Brain microvascular endothelial cell (primary cell): ENCODE results near the gene KCNQ2.

Source experiments
- DNase-seq: peaks from one replicate; pipeline ENCODE4 v3.0.0-alpha.2; 2020
- H3K27ac ChIP-seq: fragments of 250-450 bp; sonication (Bioruptor Pico); 2 replicates; pipeline ENCODE4 v1.5.1; 2020; ENCODE audit warnings: mild to moderate bottlenecking, moderate library complexity
- H3K27me3 ChIP-seq: fragments of 250-450 bp; sonication (Bioruptor Pico); replicated peaks from 2 replicates; pipeline ENCODE4 v1.5.1; 2020; ENCODE audit warnings: mild to moderate bottlenecking
- H3K36me3 ChIP-seq: fragments of 250-450 bp; sonication (Bioruptor Pico); replicated peaks from 2 replicates; pipeline ENCODE4 v1.5.1; 2020; ENCODE audit warnings: mild to moderate bottlenecking
- H3K4me3 ChIP-seq: 2 replicates; pipeline ENCODE4 v1.5.1; 2011; ENCODE audit warnings: low read depth, mild to moderate bottlenecking, control low read depth, low read length, moderate library complexity
- CTCF ChIP-seq: IDR thresholded peaks from 2 replicates; pipeline ENCODE4 v1.5.1; 2011; ENCODE audit warnings: low read depth, mild to moderate bottlenecking, moderate library complexity, low read length, control low read depth, inconsistent platforms; ENCODE audit errors: missing control alignments
- in situ Hi-C: cut with HindIII; loops from 2 replicates; pipeline ENCODE4 v1.10.0; 2017; ENCODE audit warnings: low sequenced_read_pairs, low pct_ligation_motif_present

The KCNQ2 gene

GRCh38 chr20:63404129-63405085 is 68.0 kb downstream of the KCNQ2 start:
- H3K4me3 ChIP-seq, result no peak overlapping the region
- no peak for TF ChIP-seq CTCF
- no peaks in the 10 kb centered on the region for H3K27me3 ChIP-seq
- H3K27ac ChIP-seq, result no peak overlapping the region
- H3K36me3 ChIP-seq, result no peaks in the 10 kb centered on the region
- no peak for DNase-seq
- in situ Hi-C loops, result no loop called here

- Histone ChIP-seq H3K36me3 (no peaks in the 10 kb centered on the region), H3K27ac (no peak overlapping the region), H3K4me3 (no peak overlapping the region), H3K27me3 (no peaks in the 10 kb centered on the region)
- in situ Hi-C loops, result no loop called here
- DNase-seq, result no peak
- TF ChIP-seq CTCF, result no peak
These were observed 68.9 kb downstream of the KCNQ2 start for GRCh38 chr20:63403403-63404105.

- Histone ChIP-seq H3K4me3 (no peak overlapping the region), H3K36me3 (no peaks in the 10 kb centered on the region), H3K27me3 (no peaks in the 10 kb centered on the region), H3K27ac (no peak overlapping the region)
- DNase-seq, result no peak
- in situ Hi-C loops, result no loop called here
- no peak for TF ChIP-seq CTCF
These were observed 69.6 kb downstream of the KCNQ2 start for GRCh38 chr20:63402860-63403220.

GRCh38 chr20:63402181-63402859 is 70.1 kb downstream of the KCNQ2 start:
- TF ChIP-seq CTCF, result no peak
- Histone ChIP-seq H3K27me3 (no peaks in the 10 kb centered on the region), H3K4me3 (no peak overlapping the region), H3K36me3 (no peaks in the 10 kb centered on the region), H3K27ac (no peak overlapping the region)
- DNase-seq, result no peak
- in situ Hi-C loops, result no loop called here

GRCh38 chr20:63401384-63402110 is 70.9 kb downstream of the KCNQ2 start:
- TF ChIP-seq CTCF, result no peak
- no peaks in the 10 kb centered on the region for H3K36me3 ChIP-seq
- H3K4me3 ChIP-seq, result no peak overlapping the region
- DNase-seq, result no peak
- no peak overlapping the region for H3K27ac ChIP-seq
- no peaks in the 10 kb centered on the region for H3K27me3 ChIP-seq
- in situ Hi-C loops, result no loop called here
